B cell (primary cell): ENCODE results near the gene UBR4. TPM values are rescaled to one million over a fixed set of nuclear protein-coding genes. Genes with fewer than 3 reads are reported as not detected.

Source experiments
- ATAC-seq: fragments of 200-7000 bp; cut with Tn5 transposase; one replicate; pipeline ENCODE4 v1.10.0; 2021; ENCODE audit warnings: low read depth, mild to moderate bottlenecking, moderate number of reproducible peaks, moderate library complexity
- CTCF ChIA-PET: fragments of 350-600 bp; sonication (Branson Sonifier 250); formaldehyde crosslinking; loops from one replicate; lab custom pipeline; 2021; ENCODE audit warnings: antibody characterized with exemption, inconsistent platforms; lab: Charles Lee
- POLR2A ChIA-PET: fragments of 350-600 bp; sonication (Branson Sonifier 250); formaldehyde crosslinking; loops from one replicate; lab custom pipeline; 2021; ENCODE audit warnings: antibody characterized with exemption; lab: Charles Lee
- DNase-seq: peaks from one replicate; pipeline ENCODE4 v3.0.0; 2013
- H2AFZ ChIP-seq: 2 replicates; pipeline ENCODE4 v1.6.1; 2012; ENCODE audit warnings: mild to moderate bottlenecking, low read depth, low read length; ENCODE audit not compliant: insufficient read depth, poor library complexity, severe bottlenecking
- H3K27ac ChIP-seq, 2 donors: 1 replicate in 1 of 2; 2 replicates in 1 of 2; pipeline ENCODE4 v1.5.1; 2012 to 2013; ENCODE audit warnings: low read length in 2 of 2, mild to moderate bottlenecking in 2 of 2, moderate library complexity in 1 of 2
- H3K27me3 ChIP-seq, 4 experiments: fragments of 200-600 bp in 1 of 4; sonication (generic) in 1 of 4; replicated peaks in 1 of 4; 1 replicate in 2 of 4; 2 replicates in 2 of 4; pipeline versions ENCODE4 v1.6.1 to v1.7.0; 2013 to 2016; ENCODE audit warnings: low read length in 3 of 4, mild to moderate bottlenecking in 2 of 4, mixed read lengths in 1 of 4, moderate library complexity in 1 of 4; ENCODE audit not compliant: insufficient read depth in 4 of 4, control insufficient read depth in 3 of 4; ENCODE audit errors: control extremely low read depth in 1 of 4
- H3K36me3 ChIP-seq, 2 experiments: replicated peaks in 1 of 2; 1 replicate in 1 of 2; 2 replicates in 1 of 2; pipeline versions ENCODE4 v1.6.1 to v1.7.1; 2013; ENCODE audit warnings: low read length in 1 of 2; ENCODE audit not compliant: insufficient read depth in 2 of 2, control insufficient read depth in 1 of 2; ENCODE audit errors: control extremely low read depth in 1 of 2, extremely low read depth in 1 of 2
- H3K4me1 ChIP-seq, 2 donors: fragments of 200-600 bp in 1 of 2; sonication (generic) in 1 of 2; 1 replicate in 1 of 2; 2 replicates in 1 of 2; pipeline versions ENCODE4 v1.5.1 to v1.6.1; 2013 to 2017; ENCODE audit warnings: low read length in 2 of 2; ENCODE audit not compliant: control insufficient read depth in 2 of 2, insufficient read depth in 2 of 2
- H3K4me2 ChIP-seq: replicated peaks from 2 replicates; pipeline ENCODE3; 2012; ENCODE audit warnings: mild to moderate bottlenecking, low read depth, low read length; ENCODE audit not compliant: poor library complexity, severe bottlenecking
- H3K4me3 ChIP-seq, 5 experiments: fragments of 200-600 bp in 1 of 5; sonication (generic) in 1 of 5; 1 replicate in 3 of 5; 2 replicates in 2 of 5; pipeline versions ENCODE4 v1.5.1 to v1.7.0; 2011 to 2016; ENCODE audit warnings: low read length in 4 of 5, mild to moderate bottlenecking in 4 of 5, low read depth in 2 of 5, control low read depth in 1 of 5, moderate library complexity in 1 of 5; ENCODE audit not compliant: insufficient read depth in 1 of 5; ENCODE audit errors: control extremely low read depth in 1 of 5, extremely low read depth in 1 of 5
- H3K79me2 ChIP-seq: fragments of 200-600 bp; sonication (generic); one replicate; pipeline ENCODE4 v1.6.0; 2016; ENCODE audit warnings: low read length; ENCODE audit not compliant: control insufficient read depth, insufficient read depth
- H3K9ac ChIP-seq: fragments of 200-600 bp; sonication (generic); 2 replicates; pipeline ENCODE4 v1.6.1; 2017; ENCODE audit warnings: mild to moderate bottlenecking, low read length, moderate library complexity
- H3K9me3 ChIP-seq, 3 donors: one replicate each; pipeline versions ENCODE4 v1.6.1 to v1.7.1; 2013; ENCODE audit warnings: low read length in 2 of 3; ENCODE audit not compliant: control insufficient read depth in 2 of 3, insufficient read depth in 1 of 3; ENCODE audit errors: control extremely low read depth in 1 of 3
- H4K20me1 ChIP-seq: 2 replicates; pipeline ENCODE4 v1.6.0; 2012; ENCODE audit warnings: mild to moderate bottlenecking, low read length; ENCODE audit not compliant: insufficient read depth, control insufficient read depth, poor library complexity, severe bottlenecking
- H3K27ac Mint-ChIP-seq: one replicate; pipeline ENCODE4 v1.8.0; 2021; ENCODE audit warnings: mixed read lengths
- H3K27me3 Mint-ChIP-seq: one replicate; pipeline ENCODE4 v1.8.0; 2021; ENCODE audit warnings: mixed read lengths
- H3K4me1 Mint-ChIP-seq: one replicate; pipeline ENCODE4 v1.8.0; 2021; ENCODE audit warnings: mixed read lengths
- H3K4me3 Mint-ChIP-seq: one replicate; pipeline ENCODE4 v1.8.0; 2021; ENCODE audit warnings: mixed read lengths
- H3K9me3 Mint-ChIP-seq: one replicate; pipeline ENCODE4 v1.8.0; 2022; ENCODE audit warnings: mixed read lengths; ENCODE audit not compliant: insufficient read depth
- CTCF ChIP-seq: fragments of 200-600 bp; IDR thresholded peaks from one replicate; pipeline ENCODE4 v1.8.0; 2022; ENCODE audit warnings: antibody characterized with exemption, mild to moderate bottlenecking
- EZH2 ChIP-seq: IDR thresholded peaks from 2 replicates; pipeline ENCODE4 v1.6.1; 2012; ENCODE audit warnings: borderline replicate concordance, low read depth, mild to moderate bottlenecking, moderate library complexity, low read length; ENCODE audit not compliant: insufficient read depth, poor library complexity, severe bottlenecking
- WGBS: methylation state at CpG from one replicate; pipeline ENCODE4 v1.1.5; 2013; ENCODE audit warnings: missing lambda C conversion rate; ENCODE audit not compliant: insufficient coverage; 5-methylcytosine and 5-hydroxymethylcytosine counted together
- intact Hi-C: fragments of 100-400 bp; cut with micrococcal nuclease; formaldehyde crosslinking; loops from one replicate; pipeline ENCODE4 v1.10.0; 2022
- polyA plus RNA-seq: library from polyadenylated mRNA; depleted of rRNA; stranded (reverse); fragments of >200 nt; gene quantifications from 2 replicates; pipeline ENCODE4 v1.2.3, GENCODE V29; 2012
- total RNA-seq, 2 donors: library from RNA; stranded (reverse); fragments of 120-200 nt in 1 of 2; gene quantifications; 1 replicate in 1 of 2; 2 replicates in 1 of 2; pipeline versions ENCODE4 v1.2.3 to v1.2.4, GENCODE V29; 2013 to 2022

Gene UBR4
- total and polyA plus RNA-seq, 2 donors (not counting 1 experiment from before 2014, with no cell fraction given) = 90.0 to 190 TPM

- no peak overlapping the region for H3K27ac Mint-ChIP-seq
- no peak overlapping the region for H3K27ac ChIP-seq
- TF ChIP-seq CTCF = no peak
- no peak for TF ChIP-seq EZH2
- H3K4me1 ChIP-seq = no peaks in the 10 kb centered on the region
- H3K4me3 Mint-ChIP-seq = no peak overlapping the region
- no peaks in the 10 kb centered on the region for H3K27me3 Mint-ChIP-seq
- ATAC-seq (no peak), DNase-seq (no peak)
- H3K4me1 Mint-ChIP-seq = no peaks in the 10 kb centered on the region
- ChIA-PET POLR2A (no interaction called here), CTCF (interaction anchor here (1.0 kb wide), 2 partner anchors 167 to 168 kb away, joined by 3 to 5 read pairs; no protein-coding TSS in a partner anchor)
- H3K9me3 ChIP-seq = no peaks in the 10 kb centered on the region
- H3K27me3 ChIP-seq = no peaks in the 10 kb centered on the region
- no peak overlapping the region for H3K4me2 ChIP-seq
- H3K9ac ChIP-seq = no peak overlapping the region
- H3K79me2 ChIP-seq = no peaks in the 10 kb centered on the region
- H4K20me1 ChIP-seq = no peaks in the 10 kb centered on the region
- no peaks in the 10 kb centered on the region for H3K9me3 Mint-ChIP-seq
- intact Hi-C loops = no loop called here
- H3K4me3 ChIP-seq = no peak overlapping the region
- peaks cover 10 to 66% of the 10 kb centered on the region in 2 experiments for H3K36me3 ChIP-seq
- no peak overlapping the region for H2AFZ ChIP-seq
- WGBS = 91% methylated on average over 21 of the region's 21 CpGs
Measured at GRCh38 chr1:19074902-19075721, 135.0 kb downstream of the UBR4 start.

- Histone ChIP-seq H3K4me2 (no peak overlapping the region), H3K27ac (no peak overlapping the region), H3K9me3 (no peaks in the 10 kb centered on the region), H3K79me2 (no peaks in the 10 kb centered on the region), H3K27me3 (no peaks in the 10 kb centered on the region), H4K20me1 (no peaks in the 10 kb centered on the region), H2AFZ (no peak overlapping the region), H3K36me3 (peaks cover 10 to 59% of the 10 kb centered on the region in 2 experiments), H3K4me1 (no peaks in the 10 kb centered on the region), H3K4me3 (no peak overlapping the region), H3K9ac (no peak overlapping the region)
- Mint-ChIP-seq H3K4me3 (no peak overlapping the region), H3K9me3 (no peaks in the 10 kb centered on the region), H3K27me3 (no peaks in the 10 kb centered on the region), H3K4me1 (no peaks in the 10 kb centered on the region), H3K27ac (no peak overlapping the region)
- POLR2A ChIA-PET = no interaction called here
- CTCF ChIA-PET = interaction anchor here (1.0 kb wide), 2 partner anchors 166 to 167 kb away, joined by 3 to 5 read pairs; no protein-coding TSS in a partner anchor
- TF ChIP-seq EZH2 (no peak), CTCF (no peak)
- intact Hi-C loops = no loop called here
- no peak for ATAC-seq
- no peak for DNase-seq
- 80% methylated on average over 15 of the region's 17 CpGs for whole genome bisulfite sequencing
Measured at GRCh38 chr1:19074361-19074901, 135.6 kb downstream of the UBR4 start.
